Hematopoietic multipotent progenitor cell treated with erythropoietin and hydrocortisone succinate and interleukin-3 and kit ligand, for 15 days (in vitro differentiated cells): Measurements from ENCODE around the gene HEPHL1.
"Not testable (repeated sequence)": the region's sequence is repeated elsewhere in the genome, so short reads cannot be mapped to it uniquely, and the experiment has no call there.

ENCODE experiments used
- DNase-seq: peaks from one replicate; pipeline ENCODE4 v3.0.0-alpha.2; 2015; ENCODE audit warnings: low spot score

Gene HEPHL1

DNA sequence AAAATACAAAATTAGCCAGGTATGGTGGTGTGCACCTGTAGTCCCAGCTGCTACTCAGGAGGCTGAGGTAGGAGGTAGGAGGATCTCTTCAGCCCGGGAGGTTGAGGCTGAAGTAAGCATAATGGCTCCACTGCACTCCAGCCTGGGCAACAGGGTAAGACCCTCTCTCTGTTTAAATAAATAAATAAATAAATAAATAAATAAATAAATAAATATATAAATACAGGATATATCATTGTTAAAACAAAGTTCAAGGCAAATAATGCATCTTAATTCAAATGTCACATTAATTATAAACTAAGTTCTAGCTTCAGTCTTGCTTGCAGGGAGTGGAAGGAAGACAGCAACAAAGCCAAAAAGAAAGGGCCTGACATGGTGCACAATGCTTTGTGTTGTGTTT is 63.0 kb downstream of the HEPHL1 start:
- no peak for DNase-seq

DNA sequence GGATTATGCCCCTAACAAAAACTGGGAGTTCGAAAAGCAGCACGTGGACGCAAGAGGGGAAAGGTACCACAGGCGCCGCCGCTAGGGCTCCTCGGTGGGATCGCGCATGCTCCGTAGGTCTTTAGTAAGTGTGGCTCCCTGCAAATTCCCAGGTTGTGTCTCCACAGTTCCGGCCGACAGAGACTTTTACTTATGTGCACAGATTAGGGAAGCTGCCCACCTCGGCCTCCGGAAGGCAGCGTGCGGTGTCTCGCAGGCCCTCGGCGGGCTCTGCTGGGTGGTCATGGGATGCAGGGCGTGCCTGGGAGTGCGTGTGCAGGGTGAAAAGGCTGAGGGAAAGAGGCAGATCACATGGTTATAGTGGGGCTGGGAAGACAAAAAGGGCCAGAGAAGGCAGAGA is 67.8 kb downstream of the HEPHL1 start:
- DNase-seq: no peak

- no peak for DNase-seq
Observed at GRCh38 chr11:94089341-94089740, 68.2 kb downstream of the HEPHL1 start.

DNA sequence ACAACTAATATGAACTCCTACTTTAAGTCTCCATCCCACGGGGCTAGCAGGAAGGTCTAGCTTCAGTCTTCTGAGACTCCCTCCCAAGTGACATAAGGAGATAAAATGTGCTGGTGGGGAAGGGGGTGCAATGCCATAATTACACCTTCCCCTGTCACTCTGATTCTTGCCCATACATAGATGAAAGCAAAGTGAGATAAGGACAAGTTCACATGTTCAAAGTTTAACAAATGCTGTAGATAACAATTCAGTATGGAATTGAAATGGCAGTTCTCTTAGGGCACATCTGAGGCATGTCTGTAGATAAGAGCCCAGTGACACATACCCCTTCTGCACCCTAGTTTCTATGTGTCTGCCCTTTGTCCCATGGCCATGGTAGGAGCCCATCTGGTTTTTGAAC is 69.2 kb downstream of the HEPHL1 start:
- no peak for DNase-seq

- DNase-seq: no peak
Observed at GRCh38 chr11:94091091-94091490, 69.9 kb downstream of the HEPHL1 start.

GRCh38 chr11:94100253-94100652 is 79.1 kb downstream of the HEPHL1 start:
- no peak for DNase-seq

DNA sequence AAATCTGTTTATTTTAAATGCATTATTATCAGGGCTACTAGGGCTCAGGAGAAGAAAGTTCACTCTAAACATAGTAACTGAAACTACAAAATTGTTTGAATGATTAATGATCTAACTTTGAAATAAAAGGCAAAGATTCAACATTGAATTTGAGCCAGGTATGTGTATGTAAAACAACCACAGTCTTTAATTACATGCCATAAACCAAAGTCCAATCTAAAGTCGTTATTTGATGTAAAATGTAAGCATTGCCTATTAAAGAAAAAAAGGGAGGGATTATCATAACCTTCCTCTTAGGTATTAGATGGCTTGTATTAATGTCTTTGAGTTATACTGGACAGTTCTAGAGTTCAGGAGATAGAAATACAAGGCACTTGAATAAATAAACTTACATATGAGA is 82.3 kb downstream of the HEPHL1 start:
- DNase-seq: no peak

GRCh38 chr11:94104734-94105133 is 83.6 kb downstream of the HEPHL1 start:
- no peak for DNase-seq

- DNase-seq: no peak
Observed at GRCh38 chr11:94106716-94107115, 85.6 kb downstream of the HEPHL1 start.

GRCh38 chr11:94107363-94107762 is 86.2 kb downstream of the HEPHL1 start:
- DNase-seq: no peak

DNA sequence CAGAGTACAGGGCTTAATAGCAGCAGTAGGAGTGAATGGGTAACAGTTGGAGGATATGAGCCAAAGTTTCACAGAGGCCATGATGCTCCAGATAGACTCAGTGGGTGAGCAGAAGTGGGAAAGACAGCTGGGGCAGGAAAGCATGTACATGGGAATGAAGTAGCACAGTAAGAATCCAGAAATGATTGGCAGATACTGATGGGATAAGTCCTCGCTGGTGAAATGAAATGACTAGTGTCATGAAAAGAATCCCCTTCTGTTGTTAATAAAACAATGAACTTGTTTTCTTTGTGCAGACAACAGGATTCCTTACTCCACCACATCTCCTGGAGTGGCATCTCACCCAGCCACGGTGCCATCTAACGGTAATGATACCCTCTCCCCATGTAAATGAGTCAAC is 90.1 kb downstream of the HEPHL1 start:
- DNase-seq: no peak

- no peak for DNase-seq
Observed at GRCh38 chr11:94111660-94112059, 90.5 kb downstream of the HEPHL1 start.

GRCh38 chr11:94112206-94112953 is 91.2 kb downstream of the HEPHL1 start:
- no peak for DNase-seq

DNA sequence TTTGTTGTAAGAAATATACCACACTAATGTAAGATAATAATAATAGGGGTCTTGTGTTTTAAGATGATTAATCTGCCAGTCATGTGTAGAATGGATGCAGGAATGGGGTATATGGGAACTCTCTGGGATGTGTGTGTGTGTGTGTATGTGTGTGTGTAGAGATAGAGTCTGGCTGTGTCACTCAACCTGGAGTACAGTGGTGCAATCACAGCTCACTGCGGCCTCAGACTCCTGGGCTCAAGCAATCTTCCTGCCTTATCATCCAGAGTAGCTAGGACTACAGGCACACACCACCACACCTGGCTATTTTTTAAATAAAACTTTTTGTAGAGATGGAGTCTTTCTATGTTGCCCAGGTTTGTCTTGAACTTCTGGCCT is 96.0 kb downstream of the HEPHL1 start:
- no peak for DNase-seq

DNA sequence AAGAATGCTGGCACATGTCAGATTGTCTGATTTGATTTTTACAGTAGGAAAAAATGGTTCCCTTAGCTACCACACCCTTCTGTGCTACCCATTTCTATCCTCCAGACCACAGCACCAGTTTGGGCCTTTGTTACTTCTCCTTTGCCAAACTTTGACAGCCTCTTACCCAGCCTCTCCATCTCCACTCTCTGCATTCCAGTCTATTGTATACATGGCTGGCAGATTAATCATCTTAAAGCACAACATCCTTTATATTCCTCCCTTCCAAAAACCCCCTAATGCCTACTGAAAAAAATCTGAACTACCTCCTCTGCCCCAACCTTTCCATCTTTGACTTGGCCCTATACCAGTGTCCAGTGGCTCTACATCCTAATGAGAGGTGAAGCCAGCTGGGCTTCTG is 96.7 kb downstream of the HEPHL1 start:
- no peak for DNase-seq

GRCh38 chr11:94119676-94120075 is 98.5 kb downstream of the HEPHL1 start:
- not testable (repeated sequence) for DNase-seq

DNA sequence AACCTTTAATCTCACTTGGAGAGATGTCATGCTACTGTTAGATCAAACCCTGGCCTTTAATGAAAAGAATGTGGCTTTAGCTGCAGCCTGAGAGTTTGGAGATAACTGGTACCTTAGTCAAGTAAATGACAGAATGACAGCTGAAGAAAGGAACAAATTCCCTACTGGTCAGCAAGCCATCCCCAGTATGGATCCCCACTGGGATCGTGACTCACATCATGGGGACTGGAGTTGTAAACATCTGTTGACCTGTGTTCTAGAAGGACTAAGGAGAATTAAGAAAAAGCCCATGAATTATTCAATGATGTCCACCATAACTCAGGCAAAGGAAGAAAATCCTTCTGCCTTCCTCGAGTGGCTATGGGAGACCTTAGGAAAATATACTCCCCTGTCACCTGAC is 99.4 kb downstream of the HEPHL1 start:
- not testable (repeated sequence) for DNase-seq

DNA sequence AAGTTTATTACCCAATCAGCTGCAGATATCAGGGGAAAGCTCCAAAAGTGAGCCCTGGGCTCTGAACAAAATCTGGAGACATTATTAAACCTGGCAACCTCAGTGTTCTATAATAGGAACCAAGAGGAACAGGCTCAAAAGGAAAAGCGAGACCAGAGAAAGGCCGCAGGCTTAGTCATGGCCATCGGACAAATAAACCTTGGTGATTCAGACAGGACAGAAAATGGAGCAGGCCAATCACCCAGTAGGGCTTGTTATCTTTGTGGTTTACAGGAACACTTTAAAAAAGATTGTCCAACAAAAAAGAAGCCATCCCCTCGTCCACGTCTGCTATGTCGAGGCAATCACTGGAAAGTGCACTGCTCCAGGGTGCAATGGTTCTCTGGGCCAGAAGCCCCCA is 99.8 kb downstream of the HEPHL1 start:
- DNase-seq: no peak

GRCh38 chr11:94125407-94126115 is 104.4 kb downstream of the HEPHL1 start:
- DNase-seq: no peak

DNA sequence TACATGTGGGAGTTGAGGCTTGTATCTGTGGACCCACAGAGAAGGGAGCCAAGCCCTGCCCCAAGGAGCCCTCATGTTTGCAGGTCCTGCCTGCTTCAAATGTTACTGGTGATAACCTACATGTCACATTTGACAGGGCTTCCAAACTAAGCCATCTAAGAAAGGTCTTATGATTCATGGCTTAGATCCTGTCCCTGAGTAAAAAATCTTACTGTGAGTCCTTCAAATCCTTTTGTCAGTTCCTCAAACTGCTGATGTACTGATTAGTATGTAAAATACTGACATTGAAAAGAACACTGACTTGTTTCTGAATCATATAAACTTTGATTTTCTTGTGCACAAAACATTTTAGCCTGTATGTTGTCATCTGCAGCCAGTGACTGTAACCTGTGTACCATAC is 106.5 kb downstream of the HEPHL1 start:
- DNase-seq: no peak

DNA sequence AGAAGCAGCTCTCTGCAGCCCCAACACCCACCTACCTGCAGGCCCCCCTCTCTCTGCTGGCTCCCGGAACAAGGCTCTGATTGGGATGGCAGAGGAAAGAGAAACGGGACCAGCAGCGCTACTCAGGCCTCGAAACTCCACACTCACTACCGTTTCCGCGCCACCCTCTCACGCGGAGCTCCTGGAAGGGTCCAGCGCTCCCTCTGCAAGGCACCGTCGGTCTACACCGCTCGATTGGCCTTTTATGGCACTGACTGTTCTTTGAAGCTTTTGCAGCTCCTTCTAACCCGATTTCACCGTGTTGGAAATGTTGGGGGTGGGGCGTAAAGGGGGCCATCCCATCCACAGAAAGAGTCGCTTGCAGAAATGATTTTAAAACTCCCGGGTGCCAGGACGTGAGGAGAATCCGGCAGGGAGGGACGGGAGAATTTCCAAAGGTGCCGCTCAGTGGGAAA is 107.2 kb downstream of the HEPHL1 start:
- no peak for DNase-seq

DNA sequence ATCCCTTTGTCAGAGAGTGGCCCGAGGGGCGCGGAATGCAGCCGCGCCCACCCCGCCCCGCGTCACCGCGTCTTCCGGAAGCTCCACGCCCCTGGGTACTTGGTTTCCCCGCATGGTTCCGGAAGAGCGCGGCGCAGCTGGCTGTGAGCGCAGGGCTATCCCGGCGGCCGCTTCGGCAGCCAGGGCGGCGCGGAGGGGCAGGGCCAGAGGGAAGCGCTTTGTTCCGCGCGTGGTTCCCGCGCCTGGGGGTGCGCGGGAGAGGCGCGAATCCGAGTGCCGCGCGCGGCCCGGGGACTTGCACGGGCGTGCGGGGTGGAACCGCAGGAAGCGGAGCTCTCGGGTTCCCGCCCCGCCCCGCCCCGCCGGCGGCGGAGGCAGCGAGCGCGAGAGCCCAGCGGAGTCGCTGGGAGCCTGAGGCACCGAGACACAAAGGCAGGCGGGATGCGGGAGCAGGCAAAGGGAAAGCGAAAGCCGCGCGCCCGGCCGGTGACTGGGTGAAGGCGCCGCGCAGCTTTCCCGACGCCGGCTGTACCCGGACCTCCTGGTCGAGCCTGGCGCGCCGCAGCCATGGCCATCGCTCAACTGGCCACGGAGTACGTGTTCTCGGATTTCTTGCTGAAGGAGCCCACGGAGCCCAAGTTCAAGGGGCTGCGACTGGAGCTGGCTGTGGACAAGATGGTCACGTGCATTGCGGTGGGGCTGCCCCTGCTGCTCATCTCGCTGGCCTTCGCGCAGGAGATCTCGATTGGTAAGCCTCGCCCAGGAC is 107.8 kb downstream of the HEPHL1 start, which contains the start of gene PANX1:
PANX1 (plus strand) TSS at position 96 of the 766 bp plus-strand sequence; CDS start at position 568, 472 bp downstream.
- DNase-seq: peak; percentile 33
